ENCODE measurements around the gene RAB19. TPM values are rescaled to one million over a fixed set of nuclear protein-coding genes. Genes with fewer than 3 reads are reported as not detected.

The RAB19 gene
- total and polyA plus RNA-seq, 12 donors, result 0.44 TPM; not detected in 11

- Histone ChIP-seq H3K36me3 (replicated peaks in 1 of 2) (no peaks in the 10 kb centered on the region), H3K9me3 (replicated peaks in 1 of 3) (no peaks in the 10 kb centered on the region), H3K4me1 (replicated peaks in 1 of 2) (no peaks in the 10 kb centered on the region), H3K4me3 (no peak overlapping the region), H3K27ac (no peak overlapping the region), H3K27me3 (no peaks in the 10 kb centered on the region)
- WGBS, 4 donors, result 81 to 86% (median 82%) methylated on average over 3 of the region's 3 CpGs
- intact Hi-C loops (cut with DNase I), result no loop called here
- no peak for DNase-seq
- TF ChIP-seq POLR2A (IDR thresholded peaks at IDR 0.05) (no peak), CTCF (IDR thresholded peaks at IDR 0.05) (no peak)
These were observed 29.5 kb downstream of the RAB19 start for GRCh38 chr7:140433396-140433795.

DNA sequence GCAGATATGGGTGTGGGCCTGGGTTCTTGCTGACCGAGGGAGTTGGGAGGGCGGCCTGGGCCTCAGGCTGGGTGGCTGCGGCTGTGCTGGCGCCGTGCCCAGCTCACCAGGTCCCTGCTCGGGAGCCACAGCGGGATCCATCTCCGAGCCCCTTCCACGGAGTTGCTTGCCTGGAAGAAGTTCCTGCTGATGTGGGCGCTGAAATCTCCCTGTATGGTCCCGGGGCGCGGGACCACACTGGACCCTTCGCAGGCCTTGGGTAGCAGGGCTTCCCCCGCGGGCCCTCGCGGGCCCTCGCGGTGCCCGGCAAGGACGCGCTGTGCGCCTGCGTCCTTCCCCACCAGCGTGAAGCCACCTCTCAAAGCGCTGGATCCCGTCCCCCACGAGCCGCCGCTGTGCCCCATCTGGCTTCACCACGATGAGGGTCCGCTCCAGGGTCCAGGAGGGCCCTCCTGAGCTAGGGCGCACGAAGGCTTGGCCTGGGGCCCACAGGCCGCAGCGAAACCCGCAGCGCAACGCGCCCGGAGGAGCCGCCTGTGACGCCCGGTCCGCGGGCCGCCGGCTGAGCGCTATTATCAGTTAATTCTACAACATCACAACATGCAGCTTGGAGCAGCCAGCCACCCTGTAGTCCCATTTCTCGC, 31.5 kb downstream of the RAB19 start:
- no peak overlapping the region for H3K27ac ChIP-seq
- no peak for DNase-seq
- WGBS, 4 donors, result 37 to 72% (median 46%) methylated on average over 11 to 51 of the region's 51 CpGs; no CpG with 5 or more reads in 1 of the 4 donors
- no peaks in the 10 kb centered on the region for H3K27me3 ChIP-seq
- no peak overlapping the region for H3K4me3 ChIP-seq
- intact Hi-C loops (cut with DNase I), result no loop called here
- no peaks in the 10 kb centered on the region for H3K36me3 ChIP-seq (replicated peaks in 1 of 2)
- no peaks in the 10 kb centered on the region for H3K9me3 ChIP-seq (replicated peaks in 1 of 3)
- TF ChIP-seq POLR2A (IDR thresholded peaks at IDR 0.05), result no peak
- no peak for TF ChIP-seq CTCF (IDR thresholded peaks at IDR 0.05)
- H3K4me1 ChIP-seq (replicated peaks in 1 of 2), result no peaks in the 10 kb centered on the region

GRCh38 chr7:140439359-140439758, 35.5 kb downstream of the RAB19 start:
- no peaks in the 10 kb centered on the region for H3K4me1 ChIP-seq (replicated peaks in 1 of 2)
- no peaks in the 10 kb centered on the region for H3K27me3 ChIP-seq
- WGBS, 4 donors, result 62 to 74% (median 71%) methylated on average over 3 of the region's 3 CpGs
- TF ChIP-seq POLR2A (IDR thresholded peaks at IDR 0.05), result no peak
- TF ChIP-seq CTCF (IDR thresholded peaks at IDR 0.05), result no peak
- DNase-seq, result no peak
- H3K4me3 ChIP-seq, result no peak overlapping the region
- H3K27ac ChIP-seq, result no peak overlapping the region
- intact Hi-C loops (cut with DNase I), result no loop called here
- no peaks in the 10 kb centered on the region for H3K9me3 ChIP-seq (replicated peaks in 1 of 3)
- H3K36me3 ChIP-seq (replicated peaks in 1 of 2), result no peaks in the 10 kb centered on the region

DNA sequence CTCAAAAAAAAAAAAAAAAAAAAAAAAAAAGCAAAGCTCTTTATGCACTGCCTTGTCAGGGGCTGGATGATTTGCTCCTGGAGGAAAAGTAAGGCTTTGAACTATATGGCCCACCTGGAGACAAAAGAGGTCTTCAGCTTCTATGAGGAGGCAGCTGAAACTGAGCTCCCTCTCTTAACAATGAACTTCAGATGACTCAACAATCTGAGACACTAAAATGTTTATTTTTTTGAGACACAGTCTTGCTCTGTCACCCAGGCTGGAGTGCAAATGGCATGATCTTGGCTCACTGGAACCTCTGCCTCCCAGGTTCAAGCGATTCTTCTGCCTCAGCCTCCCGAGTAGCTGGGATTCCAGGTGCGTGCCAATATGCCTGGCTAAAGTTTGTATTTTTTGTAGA, 36.7 kb downstream of the RAB19 start:
- Histone ChIP-seq H3K36me3 (replicated peaks in 1 of 2) (no peaks in the 10 kb centered on the region), H3K9me3 (replicated peaks in 1 of 3) (no peaks in the 10 kb centered on the region), H3K27me3 (no peaks in the 10 kb centered on the region), H3K4me1 (replicated peaks in 1 of 2) (no peaks in the 10 kb centered on the region), H3K27ac (no peak overlapping the region), H3K4me3 (no peak overlapping the region)
- intact Hi-C loops (cut with DNase I), result no loop called here
- WGBS, 4 donors, result 82 to 96% (median 90%) methylated on average over 3 of the region's 3 CpGs
- no peak for TF ChIP-seq CTCF (IDR thresholded peaks at IDR 0.05)
- no peak for TF ChIP-seq POLR2A (IDR thresholded peaks at IDR 0.05)
- DNase-seq, result no peak
